NCI-H510A (cell line): ENCODE results near the gene ANKRD13B.

Source experiments
- DNase-seq: peaks from one replicate; lab custom pipeline; 2025; lab: John Stamatoyannopoulos, UW

ANKRD13B gene

DNA sequence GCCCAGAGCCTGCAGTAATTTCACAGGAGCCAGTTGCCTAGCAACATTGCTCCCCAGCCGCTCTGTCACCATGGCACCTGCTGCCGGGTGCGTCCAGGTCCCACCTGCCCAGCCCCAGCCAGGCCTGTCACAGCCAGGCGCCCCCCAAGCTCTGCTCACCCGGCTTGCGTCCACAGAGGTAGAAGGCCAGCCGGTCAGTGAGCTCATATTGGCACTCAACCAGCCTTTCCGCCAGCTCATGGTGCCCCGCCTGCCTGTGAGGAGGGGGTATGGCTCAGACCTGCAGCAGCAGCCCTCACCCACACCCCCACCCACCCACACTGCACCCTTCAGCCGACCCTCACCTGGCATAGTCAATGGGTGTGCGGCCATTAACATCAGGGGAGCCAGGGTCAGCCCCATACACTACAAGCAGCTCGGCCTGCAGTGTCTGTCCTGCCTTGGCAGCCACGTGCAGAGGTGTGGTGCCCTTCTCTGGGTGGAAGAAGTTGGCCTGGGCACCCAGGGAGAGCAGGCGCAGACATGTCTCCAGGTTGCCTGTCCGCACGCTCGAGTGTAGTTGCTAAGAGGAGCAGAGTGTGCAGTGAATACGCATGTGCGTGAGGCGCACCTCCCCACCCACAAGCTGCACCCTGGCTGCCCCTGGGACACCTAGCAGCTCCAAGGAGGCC, 11.2 kb upstream of the ANKRD13B start:
- DNase-seq: no peak

DNA sequence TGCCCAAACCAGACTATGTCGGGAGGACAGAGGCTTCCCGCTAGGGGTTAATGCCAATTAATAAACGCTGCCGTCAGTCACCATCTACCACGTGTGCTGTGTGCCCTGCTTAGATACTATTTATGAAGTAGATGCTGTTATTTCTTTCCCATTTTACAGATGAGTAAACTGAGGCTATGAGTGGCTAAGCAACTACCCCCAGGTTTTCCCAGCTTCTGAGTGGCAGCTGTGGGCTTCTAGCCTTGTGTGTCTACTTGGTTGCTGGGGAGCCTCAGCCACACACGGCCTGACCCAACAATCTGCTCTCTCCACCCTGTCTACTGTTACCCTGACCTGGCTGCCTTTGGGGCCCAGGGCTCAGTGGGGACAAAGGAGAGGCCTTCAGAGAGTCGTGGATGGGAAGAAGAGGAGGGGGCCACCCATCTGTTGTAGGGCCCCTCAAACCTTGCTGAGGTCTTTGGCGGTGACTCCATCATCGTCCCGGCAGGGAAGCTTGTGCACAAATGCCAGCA, 10.6 kb upstream of the ANKRD13B start:
- DNase-seq: no peak

- DNase-seq: no peak
Observed at GRCh38 chr17:29582772-29583171, 10.2 kb upstream of the ANKRD13B start.

DNA sequence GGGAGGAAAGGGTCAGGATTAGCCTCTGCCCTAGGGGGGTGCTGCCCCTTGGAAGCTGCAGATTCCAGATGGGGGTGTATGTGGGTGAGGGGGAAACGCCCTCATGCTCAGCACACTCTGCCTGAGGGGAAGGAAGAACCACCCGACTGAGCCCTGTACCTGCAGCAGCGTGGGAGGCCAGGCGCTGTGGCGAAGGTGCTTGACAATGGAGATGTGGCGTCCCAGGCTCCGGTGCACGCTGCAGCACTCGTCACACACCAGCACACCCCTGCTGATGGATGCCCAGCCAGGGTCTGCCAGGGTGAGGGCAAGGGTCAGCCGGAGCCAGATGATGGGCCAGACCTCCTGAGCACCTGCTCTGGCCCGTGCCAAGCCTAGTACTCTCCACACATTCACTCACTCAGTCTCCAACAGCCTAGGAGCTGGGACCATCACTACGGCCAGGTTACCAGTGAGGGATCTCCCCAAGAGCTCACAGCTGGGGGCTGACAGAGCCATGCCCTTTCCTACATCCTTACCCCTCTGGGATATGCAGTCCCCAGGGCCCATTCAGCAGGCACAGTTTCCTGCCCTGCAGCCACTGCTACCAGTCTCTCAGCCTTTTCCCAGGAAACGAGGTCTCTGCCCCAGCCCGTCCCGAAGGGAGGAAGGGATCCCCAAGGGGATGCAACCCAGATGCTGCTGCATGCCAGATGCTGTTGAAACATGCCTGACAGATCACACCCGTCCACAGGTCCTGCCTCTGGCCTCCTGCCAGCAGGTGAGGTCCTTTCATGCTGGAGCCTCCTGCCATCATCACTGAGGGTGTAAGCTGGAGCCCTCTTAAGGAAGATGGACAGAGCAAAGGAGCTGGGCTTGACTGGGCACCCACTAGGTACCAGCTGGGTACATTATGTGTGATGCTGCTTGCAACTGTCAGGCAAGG, 9.3 kb upstream of the ANKRD13B start:
- no peak for DNase-seq

DNA sequence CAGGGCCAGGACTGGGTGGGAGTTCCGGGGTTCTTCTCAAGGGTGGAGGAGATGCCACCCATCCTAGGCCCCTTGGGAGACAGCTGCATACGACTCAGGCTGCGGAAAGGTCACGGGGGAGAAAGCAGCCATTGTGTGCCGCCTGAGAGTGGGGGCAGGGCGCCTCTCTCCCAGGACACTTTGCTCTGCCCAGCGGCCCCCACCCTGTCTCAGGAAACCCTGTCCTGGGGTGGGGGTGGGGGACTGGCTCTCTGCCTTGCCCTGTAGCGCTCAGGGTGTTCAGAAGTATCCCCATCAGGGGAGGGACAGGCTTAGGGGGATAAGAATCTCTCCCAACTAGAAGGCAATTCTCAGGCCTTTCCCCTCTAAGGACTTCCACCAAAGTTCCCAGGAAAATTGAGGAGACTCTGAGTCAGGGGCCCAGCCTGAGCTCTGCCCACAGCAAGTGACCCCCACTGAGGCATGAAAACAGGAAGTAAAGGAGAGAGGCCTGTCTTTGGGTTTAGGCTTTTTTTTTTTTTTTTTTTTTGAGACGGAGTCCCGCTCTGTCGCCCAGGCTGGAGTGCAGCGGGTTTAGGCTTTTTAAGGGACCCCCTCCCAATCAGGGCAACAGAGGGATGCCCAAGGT, 8.4 kb upstream of the ANKRD13B start:
- DNase-seq: no peak

DNA sequence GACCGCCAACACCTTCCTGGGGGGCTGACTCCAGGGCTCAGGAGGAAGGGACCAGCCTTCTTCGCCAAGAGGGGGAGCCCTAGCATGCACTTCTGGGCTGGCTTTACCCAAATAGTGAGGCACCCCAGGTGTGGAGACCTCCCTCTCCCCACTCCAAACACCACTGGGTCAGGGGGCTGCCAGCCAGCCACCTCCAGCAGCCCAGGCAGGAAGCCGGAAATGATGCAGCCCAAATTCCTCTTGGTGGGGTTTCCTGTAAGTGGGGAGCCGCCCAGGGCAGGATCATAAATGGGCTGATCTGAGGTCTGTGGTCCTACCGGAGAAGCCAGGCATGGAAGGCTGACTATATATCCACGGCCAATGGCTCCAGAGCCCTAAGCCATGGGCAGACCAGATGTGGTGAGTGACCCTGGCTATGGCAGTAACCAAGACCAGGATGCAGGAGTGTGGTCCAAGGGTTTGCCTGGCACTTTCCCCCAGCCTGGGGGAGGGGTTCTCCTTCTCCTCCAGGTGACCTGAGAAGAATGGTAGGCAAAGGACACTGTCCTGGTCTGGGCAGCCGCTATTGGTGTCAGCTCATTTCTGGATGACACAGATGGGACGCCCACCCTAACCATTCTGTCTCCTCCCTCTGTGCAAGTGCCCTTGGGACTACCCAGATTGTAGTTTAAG, 7.7 kb upstream of the ANKRD13B start:
- DNase-seq: no peak

DNA sequence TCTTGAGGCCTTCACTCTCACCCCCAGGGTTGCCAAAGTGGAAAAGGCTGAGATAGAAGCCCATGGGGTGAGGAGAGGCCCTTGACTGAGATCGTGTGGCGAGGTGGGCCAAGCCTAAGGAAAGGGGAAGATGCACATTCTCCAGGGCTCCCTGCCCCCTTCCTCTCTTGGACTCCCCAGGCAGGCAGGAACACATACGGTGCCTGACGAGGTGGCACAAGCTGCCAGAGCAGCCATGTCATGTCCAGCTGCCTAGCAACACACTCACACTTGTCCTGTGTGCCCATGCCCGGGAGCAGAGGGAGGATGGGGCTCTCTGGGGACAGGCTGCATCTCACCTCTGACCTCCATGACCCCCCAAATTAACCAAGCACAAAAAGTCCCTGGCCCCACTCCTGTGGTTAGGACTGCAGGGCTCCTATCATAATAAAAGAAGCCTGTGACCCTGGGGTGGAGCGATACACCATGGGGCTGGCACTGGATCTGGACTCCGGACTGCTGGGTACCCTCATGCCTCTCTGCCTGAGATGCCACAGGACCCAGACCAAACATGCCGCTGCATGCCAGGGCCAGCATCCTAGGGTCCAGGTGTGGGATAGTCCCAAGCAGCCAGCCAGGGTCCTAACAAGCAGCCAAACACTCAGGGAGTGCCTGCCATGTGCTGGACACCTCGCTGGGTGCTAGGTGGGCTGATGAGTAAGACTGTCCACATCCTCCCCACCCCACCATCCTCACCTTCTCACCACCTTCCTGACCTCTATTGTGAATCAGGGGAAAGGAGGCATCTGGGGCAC, 6.1 kb upstream of the ANKRD13B start:
- no peak for DNase-seq

DNA sequence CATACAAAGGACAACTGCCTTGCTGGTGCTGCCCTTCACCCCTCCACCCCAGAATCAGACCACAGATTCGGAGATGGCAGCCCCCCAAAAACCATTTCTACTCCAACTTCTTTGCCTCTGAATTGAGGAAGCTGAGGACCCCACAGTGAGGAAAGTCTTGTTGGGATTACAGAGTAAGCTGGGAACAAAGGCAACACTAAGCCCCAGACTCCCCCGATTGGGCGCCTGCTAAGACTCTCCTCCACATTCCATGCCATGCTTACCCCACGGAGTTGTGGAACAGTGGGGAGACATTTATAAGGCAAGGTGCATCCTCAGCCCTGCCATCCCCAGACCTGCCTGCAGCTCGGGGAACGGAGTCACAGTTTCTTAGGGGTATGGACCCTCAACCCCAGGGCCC, 5.3 kb upstream of the ANKRD13B start:
- DNase-seq: no peak

DNA sequence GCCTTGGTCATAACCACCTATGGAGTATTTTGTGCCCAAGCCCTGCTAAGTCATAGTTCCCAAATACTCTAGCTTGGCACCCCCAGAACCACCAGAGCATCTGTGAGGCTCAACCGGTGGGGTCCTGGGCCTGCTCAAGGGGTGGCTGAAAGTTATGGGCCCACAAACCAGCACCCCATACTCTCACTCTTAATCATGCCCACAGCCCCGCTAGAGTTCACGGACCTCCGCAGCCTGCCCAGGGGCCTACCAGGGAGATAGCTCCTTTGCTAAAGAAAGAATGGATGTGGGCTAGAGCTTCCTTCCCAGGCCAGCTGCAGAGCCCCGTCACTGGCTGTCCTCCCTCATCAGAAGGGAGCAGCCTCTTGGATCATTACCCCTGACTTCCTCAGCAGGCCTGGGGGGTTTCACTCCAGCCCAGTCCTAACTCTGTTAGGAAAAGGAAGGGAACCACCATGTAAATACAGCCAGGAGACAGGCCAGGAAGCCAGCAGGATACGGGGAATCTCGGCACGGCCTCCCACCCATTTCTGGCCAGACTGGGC, 4.8 kb upstream of the ANKRD13B start:
- DNase-seq: no peak

DNA sequence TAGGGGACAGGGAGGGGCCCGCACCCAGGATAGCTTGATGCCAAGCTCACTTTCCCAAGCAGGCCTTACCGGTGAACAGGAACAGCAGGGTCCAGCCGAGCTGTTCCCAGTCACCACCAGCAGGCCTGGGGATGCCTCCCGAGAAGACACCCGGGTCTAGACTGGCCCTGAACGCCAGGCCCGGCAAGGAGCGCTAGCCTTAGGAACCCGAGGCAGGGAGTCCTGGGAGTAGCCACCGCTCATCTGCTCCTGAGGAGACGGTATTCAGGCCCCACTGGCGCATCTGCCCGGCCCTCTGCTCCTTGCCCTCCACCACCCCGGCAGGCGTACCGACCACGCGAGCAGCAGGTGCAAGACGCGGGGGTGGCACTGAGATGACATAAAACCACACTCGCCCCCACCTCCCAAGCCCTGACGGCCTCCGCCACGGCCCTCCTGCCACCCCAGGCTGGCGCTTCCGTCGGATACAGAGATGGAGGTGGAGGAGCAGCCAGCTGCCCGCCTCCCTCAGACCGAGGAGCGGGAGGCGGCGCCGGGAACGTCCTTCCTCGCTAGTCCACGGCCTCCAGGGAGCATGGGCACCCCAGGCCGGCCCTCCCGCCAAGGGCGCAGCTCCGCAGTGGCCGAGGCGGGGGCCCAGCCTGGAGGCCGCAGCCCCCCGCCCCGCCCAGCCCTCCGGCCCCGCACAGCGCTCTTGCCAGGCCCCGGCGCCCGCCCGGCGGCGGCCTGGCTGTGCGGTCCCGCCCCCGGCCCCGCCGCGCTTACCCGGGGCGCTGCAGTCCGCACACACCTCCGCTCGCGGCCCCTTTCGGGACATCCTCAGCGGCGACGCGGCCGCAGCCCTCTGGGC, 4.1 kb upstream of the ANKRD13B start:
- no peak for DNase-seq

GRCh38 chr17:29589524-29590410, 3.2 kb upstream of the ANKRD13B start, which contains the start of gene GIT1:
TSS of gene GIT1 (minus strand) at chr17:29589648. CDS start at chr17:29589378, 270 bp downstream.
- peak; percentile 88 for DNase-seq

- DNase-seq: peak; percentile 25
Observed at GRCh38 chr17:29590411-29591145, 2.4 kb upstream of the ANKRD13B start.

DNA sequence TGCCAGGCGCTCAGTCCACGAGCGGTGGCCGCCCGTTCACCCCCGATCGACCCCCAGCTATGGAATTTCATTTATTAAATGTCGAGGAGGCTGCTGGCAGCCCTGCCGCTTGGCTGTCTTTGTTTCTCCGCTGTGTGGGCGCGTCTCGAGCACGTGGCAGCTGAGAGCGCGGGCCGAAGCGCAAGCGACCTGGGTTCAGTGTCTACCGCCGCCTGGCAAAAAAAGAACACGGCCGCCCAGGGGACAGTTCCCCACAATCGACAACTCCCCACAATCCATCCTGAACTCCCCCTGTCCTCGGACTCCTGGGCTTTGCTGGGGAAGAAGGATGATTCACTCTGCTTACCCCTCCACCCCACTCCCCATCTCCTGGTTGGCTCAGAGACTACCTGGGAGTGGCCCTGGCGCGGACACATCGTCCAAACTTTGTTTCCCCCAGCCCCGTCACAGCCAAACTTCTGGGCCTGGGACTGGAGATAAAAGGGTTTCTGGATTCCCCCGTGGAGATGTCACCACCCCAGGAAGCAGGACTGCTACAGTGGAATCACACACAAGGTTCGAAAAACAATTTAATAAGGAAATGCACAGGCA, 1.7 kb upstream of the ANKRD13B start:
- DNase-seq: peak; percentile 64

GRCh38 chr17:29591737-29592608, 959 bp upstream of the ANKRD13B start:
- peak; percentile 91 for DNase-seq

DNA sequence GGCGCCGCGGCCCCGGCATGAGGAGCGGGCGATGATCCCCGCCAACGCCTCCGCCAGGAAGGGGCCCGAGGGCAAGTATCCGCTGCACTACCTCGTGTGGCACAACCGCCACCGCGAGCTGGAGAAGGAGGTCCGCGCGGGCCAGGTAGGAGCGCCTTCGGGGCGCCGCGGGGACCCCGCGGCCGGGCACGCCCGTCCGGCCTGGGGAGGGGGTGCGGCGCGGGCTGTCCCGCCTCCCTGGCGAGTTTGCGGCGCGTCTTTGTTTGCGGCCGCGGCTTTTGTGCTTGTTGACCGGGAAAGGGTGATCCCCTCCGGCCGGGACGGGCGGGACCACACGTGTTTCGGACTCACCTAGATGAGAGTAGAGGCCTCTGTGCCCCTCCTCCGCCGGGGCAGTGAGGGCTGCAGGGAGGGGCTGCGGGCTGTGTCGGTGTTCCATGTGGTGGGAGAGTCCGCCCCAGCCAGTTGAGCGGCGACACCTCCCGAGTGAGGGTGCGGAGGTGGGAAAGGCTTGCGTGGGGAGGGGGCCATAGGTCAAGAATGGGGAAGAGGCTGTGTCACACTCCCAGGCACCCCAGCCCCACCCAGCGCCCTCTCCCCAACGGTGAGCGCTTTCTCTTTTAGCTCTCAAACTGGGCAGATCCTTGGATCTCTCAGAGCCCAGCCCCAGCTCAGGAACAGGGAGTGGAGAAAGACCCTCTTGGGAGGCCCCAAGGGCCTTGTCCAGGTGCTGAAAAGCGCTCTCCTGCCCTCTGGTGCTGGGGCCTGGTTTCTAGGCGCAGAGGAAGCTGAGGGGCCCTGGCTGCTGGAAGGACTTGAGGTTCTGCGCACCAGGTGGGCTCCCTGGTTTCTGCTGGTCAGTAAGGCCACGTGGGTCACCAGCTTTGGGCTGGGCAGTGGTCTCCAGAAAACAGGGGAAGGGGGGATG, 923 bp downstream of the ANKRD13B start:
- DNase-seq: peak; percentile 24
